ENCODE data around the gene DUSP18. TPM values are rescaled to one million over a fixed set of nuclear protein-coding genes. Genes with fewer than 3 reads are reported as not detected.

DUSP18 gene
- polyA plus RNA-seq, 2 of the 4 experiments (the other 2 are of a cell fraction): 3.4 to 7.2 TPM

- ATAC-seq (peak; percentile 90 to 95), FAIRE-seq (no peak), DNase-seq (ENCODE audit: low read depth in 1 of 2, low spot score in 1 of 2) (peak; percentile 47 to 63)
- Histone ChIP-seq H3K27ac (peak overlapping the region; percentile 85 to 86), H3K4me1 (peaks cover 5% of the 10 kb centered on the region; the same call in 1 of the 3 replicates), H3K4me3 (peak overlapping the region; percentile 74), H3K4me2 (peak overlapping the region; percentile 79), H3K9me3 (no peaks in the 10 kb centered on the region)
- TF ChIP-seq MAX (IDR thresholded peaks at IDR 0.05): peak; percentile 32; the same call in 1 of the 2 replicates
- no peak for TF ChIP-seq CBX2 (IDR thresholded peaks at IDR 0.05; ENCODE audit: borderline replicate concordance, low read depth)
- 0 out of 5 replicates have a peak, but pooled peaks of 1 of the 2 experiments have one; percentile 35 for TF ChIP-seq JUN (IDR thresholded peaks at IDR 0.05)
- TF ChIP-seq MYC (IDR thresholded peaks at IDR 0.05; ENCODE audit: borderline replicate concordance, low read length): no peak
- no peak for TF ChIP-seq HOXB13 (CRISPR knock-in tag; IDR thresholded peaks at IDR 0.05; ENCODE audit: low read depth)
- TF ChIP-seq ZNF302 (CRISPR knock-in tag; IDR thresholded peaks at IDR 0.05): no peak
- no peak for TF ChIP-seq NR3C1 (IDR thresholded peaks at IDR 0.05)
- TF ChIP-seq FOXS1 (CRISPR knock-in tag; IDR thresholded peaks at IDR 0.05): no peak
- no peak for TF ChIP-seq EHMT2 (IDR thresholded peaks at IDR 0.05; ENCODE audit: low read depth)
- no peak for TF ChIP-seq FOSB (CRISPR knock-in tag; IDR thresholded peaks at IDR 0.05)
- no peak for TF ChIP-seq RARB (CRISPR knock-in tag; IDR thresholded peaks at IDR 0.05)
- TF ChIP-seq E2F6 (IDR thresholded peaks at IDR 0.05; ENCODE audit: borderline replicate concordance, low read depth): peak; percentile 38; the same call in 1 of the 2 replicates
- ChIA-PET POLR2A (interaction anchor here (0.6 kb wide), 1 partner anchor 262 kb away, joined by 3 read pairs; no protein-coding TSS in a partner anchor), CTCF (interaction anchor here (0.6 to 3.0 kb wide), 6 partner anchors 9 to 222 kb away, joined by 3 to 15 read pairs (median 3); no protein-coding TSS in a partner anchor)
- 6% methylated on average over 6 of the region's 38 CpGs for WGBS (ENCODE audit: missing lambda C conversion rate)
Measured at GRCh38 chr22:30694171-30694639, 26.5 kb upstream of the DUSP18 start.

GRCh38 chr22:30691204-30691603, 23.5 kb upstream of the DUSP18 start:
- ATAC-seq: no peak
- WGBS (ENCODE audit: missing lambda C conversion rate): 72% methylated on average over 1 of the region's 1 CpG
- Histone ChIP-seq H3K9me3 (no peaks in the 10 kb centered on the region), H3K4me2 (no peak overlapping the region), H3K4me3 (no peak overlapping the region), H3K27ac (no peak overlapping the region), H3K4me1 (peaks cover 5% of the 10 kb centered on the region; the same call in 1 of the 3 replicates)
- POLR2A ChIA-PET: no interaction called here
- DNase-seq (ENCODE audit: low read depth in 1 of 2, low spot score in 1 of 2): no peak
- no peak for TF ChIP-seq CBX8 (IDR thresholded peaks at IDR 0.05)
- TF ChIP-seq POLR2A (IDR thresholded peaks at IDR 0.05; ENCODE audit: low read length): no peak
- TF ChIP-seq ELK1 (IDR thresholded peaks at IDR 0.05; ENCODE audit: low read depth, low read length): no peak
- TF ChIP-seq RCOR1 (IDR thresholded peaks at IDR 0.05; ENCODE audit: low read depth, low read length): no peak
- CTCF ChIA-PET: interaction anchor here (0.7 kb wide), 1 partner anchor 56 kb away, joined by 3 read pairs; no protein-coding TSS in a partner anchor
- FAIRE-seq: no peak

- DNase-seq (ENCODE audit: low read depth in 1 of 2, low spot score in 1 of 2) (no peak), ATAC-seq (no peak), FAIRE-seq (no peak)
- peaks cover 5% of the 10 kb centered on the region; the same call in 1 of the 3 replicates for H3K4me1 ChIP-seq
- TF ChIP-seq CHD4 (IDR thresholded peaks at IDR 0.05; ENCODE audit: borderline replicate concordance): no peak
- TF ChIP-seq RARB (CRISPR knock-in tag; IDR thresholded peaks at IDR 0.05): no peak
- TF ChIP-seq HES2 (IDR thresholded peaks at IDR 0.05): no peak
- TF ChIP-seq MAX (IDR thresholded peaks at IDR 0.05): no peak
- TF ChIP-seq POLR2A (IDR thresholded peaks at IDR 0.05; ENCODE audit: low read length): no peak
- TF ChIP-seq ELK1 (IDR thresholded peaks at IDR 0.05; ENCODE audit: low read depth, low read length): no peak
- TF ChIP-seq FOSL2 (IDR thresholded peaks at IDR 0.05): no peak
- TF ChIP-seq FOSL2 (CRISPR knock-in tag; IDR thresholded peaks at IDR 0.05): no peak
- TF ChIP-seq CBX2 (IDR thresholded peaks at IDR 0.05; ENCODE audit: borderline replicate concordance, low read depth): no peak
- H3K9me3 ChIP-seq: no peaks in the 10 kb centered on the region
- H3K4me3 ChIP-seq: no peak overlapping the region
- POLR2A ChIA-PET: interaction anchor here (0.6 kb wide), 1 partner anchor 293 kb away, joined by 3 read pairs; the partner anchor contains the start of gene SEC14L2
- H3K27ac ChIP-seq: no peak overlapping the region
- 50% methylated on average over 1 of the region's 1 CpG for WGBS (ENCODE audit: missing lambda C conversion rate)
- CTCF ChIA-PET: no interaction called here
- H3K4me2 ChIP-seq: no peak overlapping the region
Measured at GRCh38 chr22:30689622-30690021, 21.9 kb upstream of the DUSP18 start.

Data from A549 (cell line).